Neural progenitor cell (in vitro differentiated cells): Measurements from ENCODE around the gene RPTOR. TPM values are rescaled to one million over a fixed set of nuclear protein-coding genes. Genes with fewer than 3 reads are reported as not detected.
A peak's percentile ranks its signal among the peaks of the same experiment; 100 is the strongest.

Source experiments
- DNase-seq: peaks from one replicate; pipeline ENCODE4 v3.0.0-alpha.2; 2016; ENCODE audit warnings: low spot score
- H2AFZ ChIP-seq: fragments of 200-600 bp; sonication (generic); replicated peaks from 2 replicates; pipeline ENCODE4 v1.6.1; 2016; ENCODE audit warnings: antibody characterized with exemption
- H3F3A ChIP-seq: fragments of 200-600 bp; sonication (generic); 2 replicates; pipeline ENCODE4 v1.6.1; 2016; ENCODE audit warnings: antibody characterized with exemption, low read depth
- H3K27ac ChIP-seq: fragments of 200-600 bp; sonication (generic); 2 replicates; pipeline ENCODE4 v1.5.1; 2016; ENCODE audit warnings: mild to moderate bottlenecking
- H3K27me3 ChIP-seq: fragments of 200-600 bp; sonication (generic); 2 replicates; pipeline ENCODE4 v1.6.1; 2016; ENCODE audit warnings: mild to moderate bottlenecking, moderate library complexity
- H3K36me3 ChIP-seq: fragments of 200-600 bp; sonication (generic); 2 replicates; pipeline ENCODE4 v1.5.1; 2016
- H3K4me1 ChIP-seq: fragments of 200-600 bp; sonication (generic); 2 replicates; pipeline ENCODE4 v1.6.1; 2016; ENCODE audit warnings: mixed run types
- H3K4me2 ChIP-seq: fragments of 200-600 bp; sonication (generic); 2 replicates; pipeline ENCODE4 v1.6.1; 2016
- H3K4me3 ChIP-seq: fragments of 200-600 bp; sonication (generic); 2 replicates; pipeline ENCODE4 v1.5.1; 2016
- H3K79me2 ChIP-seq: fragments of 200-600 bp; sonication (generic); 2 replicates; pipeline ENCODE4 v1.6.1; 2016; ENCODE audit warnings: low read depth
- H3K9ac ChIP-seq: fragments of 200-600 bp; sonication (generic); 2 replicates; pipeline ENCODE4 v1.6.1; 2016
- H3K9me3 ChIP-seq: fragments of 200-600 bp; sonication (generic); 2 replicates; pipeline ENCODE4 v1.5.1; 2016; ENCODE audit warnings: low read depth
- H4K20me1 ChIP-seq: fragments of 200-600 bp; sonication (generic); 2 replicates; pipeline ENCODE4 v1.6.1; 2016; ENCODE audit warnings: low read depth
- H3K27ac Mint-ChIP-seq: 3 replicates; pipeline ENCODE4 v1.8.0; 2021; ENCODE audit warnings: mixed read lengths
- H3K27me3 Mint-ChIP-seq: 2 replicates; pipeline ENCODE4 v1.8.0; 2022; ENCODE audit warnings: low read depth, mild to moderate bottlenecking, inconsistent platforms, moderate library complexity, mixed read lengths; ENCODE audit not compliant: insufficient read depth
- H3K36me3 Mint-ChIP-seq: 3 replicates; pipeline ENCODE4 v1.8.0; 2021; ENCODE audit warnings: mixed read lengths
- H3K4me1 Mint-ChIP-seq: 3 replicates; pipeline ENCODE4 v1.8.0; 2021; ENCODE audit warnings: mixed read lengths
- H3K4me3 Mint-ChIP-seq: 3 replicates; pipeline ENCODE4 v1.8.0; 2021; ENCODE audit warnings: mild to moderate bottlenecking, moderate library complexity, mixed read lengths
- H3K9me3 Mint-ChIP-seq: 3 replicates; pipeline ENCODE4 v1.8.0; 2020; ENCODE audit warnings: mixed read lengths
- EZH2 ChIP-seq: fragments of 200-600 bp; sonication (generic); IDR thresholded peaks from 2 replicates; pipeline ENCODE4 v1.6.1; 2017; ENCODE audit warnings: antibody characterized with exemption, mild to moderate bottlenecking, moderate library complexity
- EZH2phosphoT487 ChIP-seq: fragments of 200-600 bp; sonication (generic); IDR thresholded peaks from 2 replicates; pipeline ENCODE4 v1.6.1; 2017; ENCODE audit warnings: antibody characterized with exemption
- total RNA-seq: library from RNA; depleted of rRNA; stranded (reverse); fragments of >200 nt; gene quantifications from 2 replicates; pipeline ENCODE4 v1.2.3, GENCODE V29; 2015; ENCODE audit warnings: low replicate concordance
- TF ChIP-seq, protein P1 (sequence below): fragments of 200-600 bp; sonication (generic); IDR thresholded peaks from 2 replicates; pipeline ENCODE4 v1.5.1; 2017; ENCODE audit warnings: antibody characterized with exemption, mild to moderate bottlenecking

Gene RPTOR
- total RNA-seq, 1 donor from 2014 or later: 7.4 TPM

DNA sequence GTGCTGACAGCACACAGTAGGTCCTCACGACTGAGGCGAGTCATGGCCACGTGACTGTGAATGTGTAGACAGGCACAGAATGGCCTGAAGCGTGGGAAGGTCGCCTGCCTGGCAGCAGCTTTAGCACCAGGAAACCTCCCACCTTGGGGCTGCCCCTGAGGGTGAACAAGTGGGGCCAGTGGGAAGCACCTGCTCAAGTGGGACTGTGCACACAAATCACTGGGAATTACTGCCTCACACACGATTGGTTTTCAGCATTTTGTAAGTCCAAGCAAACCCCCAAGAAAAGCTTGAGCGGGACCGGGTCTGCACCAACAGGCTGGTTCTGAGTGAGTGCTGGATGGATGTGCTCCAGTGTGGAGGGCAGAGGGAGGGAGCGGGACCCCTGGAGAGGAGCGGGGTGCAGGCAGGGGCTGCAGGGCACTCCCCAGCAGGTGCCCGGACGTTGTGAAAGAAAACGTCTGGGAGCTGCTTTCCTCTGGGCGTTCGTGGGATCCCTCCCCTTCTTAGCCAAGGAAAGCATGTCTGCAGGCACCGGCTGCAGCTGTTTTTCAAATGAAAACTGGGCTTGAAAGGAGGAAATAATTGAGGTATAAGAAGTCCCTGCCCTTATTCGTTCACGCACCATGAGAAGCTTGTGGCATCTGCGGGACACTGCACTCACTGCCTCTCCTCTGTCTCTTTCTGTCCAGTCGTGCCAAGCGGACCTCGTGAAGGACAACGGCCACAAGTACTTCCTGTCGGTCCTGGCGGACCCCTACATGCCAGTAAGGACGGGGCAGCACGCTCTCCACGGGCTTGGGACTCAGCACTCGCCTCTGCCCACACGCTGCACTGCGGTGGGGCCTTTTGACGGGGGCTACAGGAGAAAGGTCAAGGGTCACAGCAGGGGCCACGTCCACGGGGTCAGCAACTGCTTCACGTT is 335.3 kb downstream of the RPTOR start:
- no peaks in the 10 kb centered on the region for H3K27me3 Mint-ChIP-seq
- H3K27ac Mint-ChIP-seq: peak overlapping the region; percentile 84
- Histone ChIP-seq H2AFZ (no peak overlapping the region), H3K4me3 (no peak overlapping the region), H3K9ac (no peak overlapping the region), H3K4me1 (peaks cover 8% of the 10 kb centered on the region), H3K79me2 (no peaks in the 10 kb centered on the region), H4K20me1 (no peaks in the 10 kb centered on the region), H3K36me3 (no peaks in the 10 kb centered on the region), H3K27ac (no peak overlapping the region), H3K27me3 (no peaks in the 10 kb centered on the region), H3K9me3 (no peaks in the 10 kb centered on the region), H3F3A (no peaks in the 10 kb centered on the region), H3K4me2 (no peak overlapping the region)
- no peaks in the 10 kb centered on the region for H3K9me3 Mint-ChIP-seq
- H3K36me3 Mint-ChIP-seq: peaks cover 16% of the 10 kb centered on the region
- H3K4me3 Mint-ChIP-seq: peak overlapping the region; percentile 41
- peaks cover 29% of the 10 kb centered on the region for H3K4me1 Mint-ChIP-seq
- no peak for DNase-seq
- TF ChIP-seq EZH2phosphoT487: no peak
- TF ChIP-seq EZH2: no peak
- TF ChIP-seq, protein P1, sequence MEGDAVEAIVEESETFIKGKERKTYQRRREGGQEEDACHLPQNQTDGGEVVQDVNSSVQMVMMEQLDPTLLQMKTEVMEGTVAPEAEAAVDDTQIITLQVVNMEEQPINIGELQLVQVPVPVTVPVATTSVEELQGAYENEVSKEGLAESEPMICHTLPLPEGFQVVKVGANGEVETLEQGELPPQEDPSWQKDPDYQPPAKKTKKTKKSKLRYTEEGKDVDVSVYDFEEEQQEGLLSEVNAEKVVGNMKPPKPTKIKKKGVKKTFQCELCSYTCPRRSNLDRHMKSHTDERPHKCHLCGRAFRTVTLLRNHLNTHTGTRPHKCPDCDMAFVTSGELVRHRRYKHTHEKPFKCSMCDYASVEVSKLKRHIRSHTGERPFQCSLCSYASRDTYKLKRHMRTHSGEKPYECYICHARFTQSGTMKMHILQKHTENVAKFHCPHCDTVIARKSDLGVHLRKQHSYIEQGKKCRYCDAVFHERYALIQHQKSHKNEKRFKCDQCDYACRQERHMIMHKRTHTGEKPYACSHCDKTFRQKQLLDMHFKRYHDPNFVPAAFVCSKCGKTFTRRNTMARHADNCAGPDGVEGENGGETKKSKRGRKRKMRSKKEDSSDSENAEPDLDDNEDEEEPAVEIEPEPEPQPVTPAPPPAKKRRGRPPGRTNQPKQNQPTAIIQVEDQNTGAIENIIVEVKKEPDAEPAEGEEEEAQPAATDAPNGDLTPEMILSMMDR: no peak

DNA sequence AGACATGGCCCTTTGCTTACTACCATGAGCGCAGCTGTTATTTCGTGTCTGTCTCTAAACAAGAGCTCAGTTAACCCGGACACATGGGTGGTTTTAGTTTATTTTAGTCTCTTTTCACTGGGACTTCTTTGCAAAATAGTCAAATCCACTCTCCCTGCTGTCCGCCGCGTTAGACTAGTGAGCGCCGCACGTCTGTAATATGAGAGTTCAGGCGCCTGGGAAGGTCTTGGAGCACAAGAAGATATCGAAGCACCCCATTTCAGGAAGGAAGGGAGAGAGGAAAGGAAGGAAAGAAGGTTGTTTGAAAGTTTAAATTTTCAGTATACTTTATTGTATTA is 336.0 kb downstream of the RPTOR start:
- H3K4me3 Mint-ChIP-seq: no peak overlapping the region
- no peaks in the 10 kb centered on the region for H3K9me3 Mint-ChIP-seq
- H3K79me2 ChIP-seq: no peaks in the 10 kb centered on the region
- no peak overlapping the region for H2AFZ ChIP-seq
- H3K4me1 ChIP-seq: peaks cover 8% of the 10 kb centered on the region
- peak overlapping the region; percentile 84 for H3K27ac Mint-ChIP-seq
- peaks cover 16% of the 10 kb centered on the region for H3K36me3 Mint-ChIP-seq
- no peak for TF ChIP-seq EZH2
- no peak for TF ChIP-seq EZH2phosphoT487
- TF ChIP-seq, protein P1: no peak
- no peaks in the 10 kb centered on the region for H3K9me3 ChIP-seq
- H3F3A ChIP-seq: no peaks in the 10 kb centered on the region
- no peak overlapping the region for H3K27ac ChIP-seq
- no peaks in the 10 kb centered on the region for H3K27me3 ChIP-seq
- peaks cover 27% of the 10 kb centered on the region for H3K4me1 Mint-ChIP-seq
- H3K27me3 Mint-ChIP-seq: no peaks in the 10 kb centered on the region
- H3K9ac ChIP-seq: no peak overlapping the region
- no peak overlapping the region for H3K4me3 ChIP-seq
- DNase-seq: no peak
- no peak overlapping the region for H3K4me2 ChIP-seq
- H3K36me3 ChIP-seq: no peaks in the 10 kb centered on the region
- no peaks in the 10 kb centered on the region for H4K20me1 ChIP-seq

DNA sequence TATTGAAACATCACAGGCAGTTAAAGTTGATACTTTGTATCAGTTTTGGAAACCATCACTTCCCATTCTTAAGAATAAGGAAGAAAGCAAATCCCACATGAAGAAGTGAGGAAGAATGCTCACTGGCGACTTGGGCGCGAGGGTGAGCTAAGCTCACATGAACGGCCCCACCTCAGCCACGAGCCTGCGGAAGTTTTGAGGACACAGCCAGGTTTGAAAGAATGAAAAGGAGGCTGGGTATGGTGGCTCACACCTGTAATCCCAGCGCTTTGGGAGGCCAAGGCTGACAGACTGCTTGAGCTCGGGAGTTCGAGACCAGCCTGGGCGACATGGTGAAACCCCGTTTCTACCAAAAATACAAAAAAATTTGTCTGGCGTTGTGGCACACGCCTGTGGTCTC is 336.7 kb downstream of the RPTOR start:
- no peaks in the 10 kb centered on the region for H3K36me3 ChIP-seq
- TF ChIP-seq EZH2 (no peak), EZH2phosphoT487 (no peak)
- TF ChIP-seq, protein P1: no peak

More for the DNA sequence above, 336.7 kb downstream of the RPTOR start:
- H3K27ac Mint-ChIP-seq: no peak overlapping the region
- DNase-seq: no peak
- Histone ChIP-seq H3K9ac (no peak overlapping the region), H3K4me2 (no peak overlapping the region), H3K27me3 (no peaks in the 10 kb centered on the region), H3K4me3 (no peak overlapping the region), H4K20me1 (no peaks in the 10 kb centered on the region), H3F3A (no peaks in the 10 kb centered on the region), H3K27ac (no peak overlapping the region), H3K9me3 (no peaks in the 10 kb centered on the region), H2AFZ (no peak overlapping the region), H3K79me2 (no peaks in the 10 kb centered on the region), H3K4me1 (peaks cover 8% of the 10 kb centered on the region)
- peaks cover 27% of the 10 kb centered on the region for H3K4me1 Mint-ChIP-seq
- H3K36me3 Mint-ChIP-seq: peaks cover 21% of the 10 kb centered on the region
- H3K27me3 Mint-ChIP-seq: no peaks in the 10 kb centered on the region
- H3K4me3 Mint-ChIP-seq: no peak overlapping the region
- no peaks in the 10 kb centered on the region for H3K9me3 Mint-ChIP-seq
